Measurements from ENCODE around the gene INO80E. TPM values are rescaled to one million over a fixed set of nuclear protein-coding genes. Genes with fewer than 3 reads are reported as not detected.

Gene INO80E
- total RNA-seq, 1 experiment from 2014 or later = 94.1 TPM

DNA sequence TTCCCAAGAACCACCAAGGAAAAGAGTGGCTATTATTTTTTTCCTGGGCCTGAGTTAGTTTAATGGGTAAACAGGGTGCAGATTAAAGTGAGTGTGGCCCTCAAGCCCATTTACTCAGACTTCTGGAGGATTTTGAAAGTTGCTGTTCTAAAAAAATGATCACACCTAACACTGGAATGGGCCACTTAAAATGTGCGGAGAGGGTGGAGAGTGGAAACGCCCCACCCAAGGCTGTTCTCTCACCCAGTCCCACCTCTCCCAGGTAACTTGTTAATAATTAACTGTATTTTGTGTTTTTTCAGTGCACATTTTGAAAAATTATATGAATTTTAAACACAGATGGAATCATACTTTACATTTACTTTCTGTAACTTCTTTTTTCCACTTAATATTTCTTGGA is 6.0 kb upstream of the INO80E start:
- DNase-seq = no peak
- Histone ChIP-seq H2BK20ac (ENCODE audit: low read depth, low read length, poor library complexity, severe bottlenecking) (no peak overlapping the region), H3K56ac (ENCODE audit: insufficient read length, low read depth, low read length) (no peak overlapping the region), H3K9ac (ENCODE audit: extremely low read depth, insufficient read length, low read length) (no peak overlapping the region), H3K4ac (ENCODE audit: low read depth, low read length) (no peak overlapping the region), H3K9me3 (ENCODE audit: control insufficient read depth, low read depth, low read length) (no peaks in the 10 kb centered on the region), H3K18ac (ENCODE audit: insufficient read length, low read depth, low read length) (no peak overlapping the region), H3K79me2 (ENCODE audit: insufficient read depth, low read length) (no peaks in the 10 kb centered on the region), H3K27ac (ENCODE audit: insufficient read length, low read depth, low read length) (no peak overlapping the region), H2BK12ac (ENCODE audit: insufficient read length, low read depth, low read length) (no peak overlapping the region), H3T11ph (ENCODE audit: low read length) (no peak overlapping the region), H2AK5ac (ENCODE audit: insufficient read length, low read length) (no peak overlapping the region), H3K4me1 (ENCODE audit: insufficient read depth, low read length) (no peaks in the 10 kb centered on the region), H4K8ac (replicated peaks; ENCODE audit: insufficient read length, low read depth, low read length) (no peak overlapping the region), H3K23me2 (ENCODE audit: insufficient read length, low read depth, low read length, poor library complexity, severe bottlenecking) (no peaks in the 10 kb centered on the region), H4K20me1 (ENCODE audit: control insufficient read depth, insufficient read depth, insufficient read length) (no peaks in the 10 kb centered on the region), H2AFZ (ENCODE audit: low read length) (no peak overlapping the region), H2BK120ac (ENCODE audit: low read depth, low read length, poor library complexity, severe bottlenecking) (no peak overlapping the region), H3K14ac (ENCODE audit: insufficient read depth, low read length) (no peak overlapping the region), H2BK15ac (ENCODE audit: low read depth, low read length) (no peak overlapping the region), H4K91ac (ENCODE audit: insufficient read length, low read depth, low read length) (no peak overlapping the region), H3K79me1 (ENCODE audit: insufficient read depth, low read depth, low read length, poor library complexity, severe bottlenecking) (no peaks in the 10 kb centered on the region), H3K4me2 (ENCODE audit: insufficient read depth, insufficient read length, low read length) (no peak overlapping the region), H4K5ac (ENCODE audit: insufficient read length, low read depth, low read length) (no peak overlapping the region), H3K23ac (ENCODE audit: insufficient read length, low read depth, low read length) (no peak overlapping the region), H2BK5ac (ENCODE audit: insufficient read length, low read length) (no peak overlapping the region), H3K27me3 (ENCODE audit: insufficient read depth, low read length) (no peaks in the 10 kb centered on the region)
- Mint-ChIP-seq H3K27ac (no peak overlapping the region), H3K4me1 (peaks cover 9 to 10% of the 10 kb centered on the region in 2 experiments), H3K9me3 (no peaks in the 10 kb centered on the region), H3K27me3 (ENCODE audit: low read depth) (no peaks in the 10 kb centered on the region; the same call in 1 of the 2 replicates), H3K36me3 (ENCODE audit: insufficient read depth in 1 of 3, low read depth in 3 of 3) (peaks cover 20 to 67% (median 59%) of the 10 kb centered on the region in 3 experiments), H3K4me3 (no peak overlapping the region)
- TF ChIP-seq, protein P1, sequence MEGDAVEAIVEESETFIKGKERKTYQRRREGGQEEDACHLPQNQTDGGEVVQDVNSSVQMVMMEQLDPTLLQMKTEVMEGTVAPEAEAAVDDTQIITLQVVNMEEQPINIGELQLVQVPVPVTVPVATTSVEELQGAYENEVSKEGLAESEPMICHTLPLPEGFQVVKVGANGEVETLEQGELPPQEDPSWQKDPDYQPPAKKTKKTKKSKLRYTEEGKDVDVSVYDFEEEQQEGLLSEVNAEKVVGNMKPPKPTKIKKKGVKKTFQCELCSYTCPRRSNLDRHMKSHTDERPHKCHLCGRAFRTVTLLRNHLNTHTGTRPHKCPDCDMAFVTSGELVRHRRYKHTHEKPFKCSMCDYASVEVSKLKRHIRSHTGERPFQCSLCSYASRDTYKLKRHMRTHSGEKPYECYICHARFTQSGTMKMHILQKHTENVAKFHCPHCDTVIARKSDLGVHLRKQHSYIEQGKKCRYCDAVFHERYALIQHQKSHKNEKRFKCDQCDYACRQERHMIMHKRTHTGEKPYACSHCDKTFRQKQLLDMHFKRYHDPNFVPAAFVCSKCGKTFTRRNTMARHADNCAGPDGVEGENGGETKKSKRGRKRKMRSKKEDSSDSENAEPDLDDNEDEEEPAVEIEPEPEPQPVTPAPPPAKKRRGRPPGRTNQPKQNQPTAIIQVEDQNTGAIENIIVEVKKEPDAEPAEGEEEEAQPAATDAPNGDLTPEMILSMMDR (conservative IDR thresholded peaks at IDR 0.05) = no peak
- no CpG with 5 or more reads among the region's 2 CpGs for WGBS (ENCODE audit: extremely low coverage, insufficient read length, low lambda C conversion rate)
